Keratinocyte (primary cell): Measurements from ENCODE around the gene PCCB. TPM values are rescaled to one million over a fixed set of nuclear protein-coding genes. Genes with fewer than 3 reads are reported as not detected.
"Not testable (repeated sequence)": the region's sequence is repeated elsewhere in the genome, so short reads cannot be mapped to it uniquely, and the experiment has no call there.

Source experiments
- DNase-seq: peaks from one replicate; pipeline ENCODE4 v3.0.0-alpha.2; 2011; ENCODE audit warnings: low read depth, missing footprints, low spot score
- FAIRE-seq: peaks from 2 replicates; lab custom pipeline; 2011; peaks lifted over from hg19 to GRCh38; lab: Jason Lieb, UNC
- H2AFZ ChIP-seq: 2 replicates; pipeline ENCODE4 v1.6.0; 2012; ENCODE audit warnings: low read length, control low read depth, inconsistent platforms; ENCODE audit not compliant: control insufficient read depth
- H3K27ac ChIP-seq: 2 replicates; pipeline ENCODE4 v1.5.1; 2011; ENCODE audit warnings: low read length; ENCODE audit not compliant: control insufficient read depth, insufficient read depth
- H3K27me3 ChIP-seq: 3 replicates; pipeline ENCODE4 v1.6.0; 2011; ENCODE audit warnings: low read length; ENCODE audit not compliant: control insufficient read depth, insufficient read depth; ENCODE audit errors: extremely low read depth
- H3K36me3 ChIP-seq, 2 experiments: 2 replicates in 1 of 2; 3 replicates in 1 of 2; pipeline ENCODE4 v1.5.1; 2011; ENCODE audit warnings: low read length in 2 of 2, mild to moderate bottlenecking in 1 of 2; ENCODE audit not compliant: control insufficient read depth in 2 of 2, insufficient read depth in 2 of 2; ENCODE audit errors: extremely low read depth in 1 of 2
- H3K4me1 ChIP-seq: 3 replicates; pipeline ENCODE4 v1.5.1; 2011; ENCODE audit warnings: low read length; ENCODE audit not compliant: control insufficient read depth, insufficient read depth; ENCODE audit errors: extremely low read depth
- H3K4me2 ChIP-seq: 3 replicates; pipeline ENCODE4 v1.6.0; 2011; ENCODE audit warnings: low read depth, low read length; ENCODE audit not compliant: control insufficient read depth, insufficient read depth; ENCODE audit errors: extremely low read depth
- H3K4me3 ChIP-seq, 3 experiments: fragments of 200-600 bp in 1 of 3; sonication (generic) in 1 of 3; 2 replicates in 2 of 3; 3 replicates in 1 of 3; pipeline ENCODE4 v1.5.1; 2011 to 2016; ENCODE audit warnings: low read length in 3 of 3, mild to moderate bottlenecking in 3 of 3, control low read depth in 2 of 3, inconsistent platforms in 1 of 3, low read depth in 1 of 3, mixed read lengths in 1 of 3, mixed run types in 1 of 3, moderate library complexity in 1 of 3; ENCODE audit not compliant: control insufficient read depth in 2 of 3, insufficient read depth in 2 of 3; ENCODE audit errors: extremely low read depth in 1 of 3
- H3K79me2 ChIP-seq: 2 replicates; pipeline ENCODE4 v1.6.0; 2012; ENCODE audit warnings: low read length; ENCODE audit not compliant: control insufficient read depth, insufficient read depth
- H3K9ac ChIP-seq: 3 replicates; pipeline ENCODE4 v1.6.0; 2011; ENCODE audit warnings: low read length; ENCODE audit not compliant: control insufficient read depth, insufficient read depth; ENCODE audit errors: extremely low read depth
- H3K9me1 ChIP-seq: 3 replicates; pipeline ENCODE4 v1.6.0; 2011; ENCODE audit warnings: low read length; ENCODE audit not compliant: control insufficient read depth, insufficient read depth; ENCODE audit errors: extremely low read depth
- H3K9me3 ChIP-seq: 2 replicates; pipeline ENCODE4 v1.5.1; 2012; ENCODE audit warnings: low read depth, low read length; ENCODE audit not compliant: control insufficient read depth
- H4K20me1 ChIP-seq: 3 replicates; pipeline ENCODE4 v1.6.0; 2011; ENCODE audit warnings: low read length; ENCODE audit not compliant: control insufficient read depth, insufficient read depth; ENCODE audit errors: extremely low read depth
- EZH2 ChIP-seq: IDR thresholded peaks from one replicate; pipeline ENCODE4 v1.6.1; 2012; ENCODE audit warnings: inconsistent platforms, mild to moderate bottlenecking, low read length, moderate library complexity
- dilution Hi-C: fragments of 300-500 bp; cut with MboI; formaldehyde crosslinking; loops from one replicate; pipeline ENCODE4 v1.7.0; 2020; ENCODE audit warnings: low sequenced_read_pairs; ENCODE audit not compliant: extremely low pct_ligation_motif_present
- polyA plus RNA-seq, 5 experiments: library from polyadenylated mRNA; depleted of rRNA in 3 of 5; stranded (reverse) in 3 of 5; stranded (forward) in 1 of 5; unstranded in 1 of 5; fragments of >200 nt; gene quantifications; 1 replicate in 1 of 5; 2 replicates in 3 of 5; 3 replicates in 1 of 5; pipeline versions ENCODE4 v1.2.1 to v1.2.3, GENCODE V29; 2011 to 2012; ENCODE audit warnings: missing spikeins in 2 of 5, low read depth in 1 of 5, low replicate concordance in 1 of 5
- TF ChIP-seq, protein P1 (sequence below), 3 experiments: IDR thresholded peaks in 1 of 3; conservative IDR thresholded peaks in 1 of 3; optimal IDR thresholded peaks in 1 of 3; 2 replicates in 2 of 3; 3 replicates in 1 of 3; pipeline versions ENCODE3 to v1.5.1; 2011; ENCODE audit warnings: low read length in 3 of 3, mild to moderate bottlenecking in 3 of 3, moderate library complexity in 2 of 3, control low read depth in 1 of 3, inconsistent platforms in 1 of 3; ENCODE audit not compliant: insufficient read depth in 2 of 3; ENCODE audit errors: extremely low read depth in 1 of 3

PCCB gene
- polyA plus RNA-seq, 1 donor (not counting 4 experiments of a cell fraction or from before 2014, with no cell fraction given): 46.9 TPM

DNA sequence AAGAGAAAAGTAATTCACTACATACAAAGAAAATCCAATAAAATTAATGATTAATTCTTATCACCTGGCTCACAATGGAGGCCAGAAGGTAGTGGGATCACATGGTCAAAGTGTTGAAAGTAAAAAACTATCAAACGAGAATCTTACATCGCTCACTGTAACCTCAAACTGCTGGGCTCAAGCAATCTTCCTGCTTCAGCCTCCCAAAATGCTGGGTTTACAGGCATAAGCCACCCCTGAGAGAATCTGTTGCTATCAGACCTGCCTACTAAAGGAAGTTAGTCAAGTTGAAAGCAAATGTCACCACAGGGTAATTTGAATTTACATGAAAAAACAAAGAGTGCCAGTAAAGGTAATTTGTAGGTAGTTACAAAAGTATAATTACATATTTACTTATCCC is 103.3 kb downstream of the PCCB start:
- TF ChIP-seq, protein P1, sequence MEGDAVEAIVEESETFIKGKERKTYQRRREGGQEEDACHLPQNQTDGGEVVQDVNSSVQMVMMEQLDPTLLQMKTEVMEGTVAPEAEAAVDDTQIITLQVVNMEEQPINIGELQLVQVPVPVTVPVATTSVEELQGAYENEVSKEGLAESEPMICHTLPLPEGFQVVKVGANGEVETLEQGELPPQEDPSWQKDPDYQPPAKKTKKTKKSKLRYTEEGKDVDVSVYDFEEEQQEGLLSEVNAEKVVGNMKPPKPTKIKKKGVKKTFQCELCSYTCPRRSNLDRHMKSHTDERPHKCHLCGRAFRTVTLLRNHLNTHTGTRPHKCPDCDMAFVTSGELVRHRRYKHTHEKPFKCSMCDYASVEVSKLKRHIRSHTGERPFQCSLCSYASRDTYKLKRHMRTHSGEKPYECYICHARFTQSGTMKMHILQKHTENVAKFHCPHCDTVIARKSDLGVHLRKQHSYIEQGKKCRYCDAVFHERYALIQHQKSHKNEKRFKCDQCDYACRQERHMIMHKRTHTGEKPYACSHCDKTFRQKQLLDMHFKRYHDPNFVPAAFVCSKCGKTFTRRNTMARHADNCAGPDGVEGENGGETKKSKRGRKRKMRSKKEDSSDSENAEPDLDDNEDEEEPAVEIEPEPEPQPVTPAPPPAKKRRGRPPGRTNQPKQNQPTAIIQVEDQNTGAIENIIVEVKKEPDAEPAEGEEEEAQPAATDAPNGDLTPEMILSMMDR (optimal IDR thresholded peaks at IDR 0.05 in 1 of 3, IDR thresholded peaks at IDR 0.05 in 1 of 3, conservative IDR thresholded peaks at IDR 0.05 in 1 of 3; ENCODE audit: extremely low read depth in 1 of 3, insufficient read depth in 2 of 3, low read length in 3 of 3): no peak
- TF ChIP-seq EZH2: no peak
- Histone ChIP-seq H3K27me3 (no peaks in the 10 kb centered on the region), H3K4me3 (no peak overlapping the region), H2AFZ (no peak overlapping the region), H3K4me1 (peaks cover 8% of the 10 kb centered on the region), H3K4me2 (no peak overlapping the region), H3K9me1 (no peaks in the 10 kb centered on the region), H3K36me3 (no peaks in the 10 kb centered on the region), H4K20me1 (no peaks in the 10 kb centered on the region), H3K79me2 (no peaks in the 10 kb centered on the region), H3K9me3 (no peaks in the 10 kb centered on the region), H3K27ac (no peak overlapping the region), H3K9ac (no peak overlapping the region)
- DNase-seq (no peak), FAIRE-seq (no peak)
- dilution Hi-C loops: no loop called here

DNA sequence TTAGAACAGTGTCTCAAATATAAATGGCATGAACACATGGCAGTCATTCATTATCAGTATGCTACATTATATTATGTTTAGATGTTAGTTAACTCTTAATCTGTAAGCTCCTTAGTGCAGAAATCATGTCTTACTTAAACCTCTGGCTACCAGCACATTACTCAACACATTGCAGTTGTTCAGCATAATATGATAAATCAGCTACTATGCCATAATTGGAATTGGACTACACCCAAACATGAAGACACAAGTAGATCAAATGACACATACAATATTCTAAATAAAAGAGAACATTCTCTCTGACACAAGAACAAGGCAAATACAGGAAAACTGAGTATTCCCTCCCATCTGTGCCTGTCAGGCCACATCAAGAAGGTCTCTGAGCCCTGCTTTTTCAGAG is 116.1 kb downstream of the PCCB start:
- no peak for DNase-seq

GRCh38 chr3:136375800-136376199 is 125.7 kb downstream of the PCCB start:
- H3K4me2 ChIP-seq, dilution Hi-C loops, H3K36me3 ChIP-seq, H3K9ac ChIP-seq, H3K4me1 ChIP-seq, H3K27ac ChIP-seq, FAIRE-seq, H3K9me1 ChIP-seq, H3K27me3 ChIP-seq, H3K4me3 ChIP-seq, H3K9me3 ChIP-seq, DNase-seq, H2AFZ ChIP-seq, H4K20me1 ChIP-seq, H3K79me2 ChIP-seq: not testable (repeated sequence)

More for the DNA sequence above, 116.1 kb downstream of the PCCB start:
- H3K36me3 ChIP-seq: no peaks in the 10 kb centered on the region
- no peaks in the 10 kb centered on the region for H4K20me1 ChIP-seq
- no peak overlapping the region for H2AFZ ChIP-seq
- no peak overlapping the region for H3K9ac ChIP-seq
- H3K4me3 ChIP-seq: no peak overlapping the region
- H3K27me3 ChIP-seq: no peaks in the 10 kb centered on the region
- dilution Hi-C loops: no loop called here
- no peak for TF ChIP-seq EZH2
- TF ChIP-seq, protein P1 (optimal IDR thresholded peaks at IDR 0.05 in 1 of 3, IDR thresholded peaks at IDR 0.05 in 1 of 3, conservative IDR thresholded peaks at IDR 0.05 in 1 of 3; ENCODE audit: extremely low read depth in 1 of 3, insufficient read depth in 2 of 3, low read length in 3 of 3): no peak
- H3K79me2 ChIP-seq: no peaks in the 10 kb centered on the region
- no peaks in the 10 kb centered on the region for H3K9me3 ChIP-seq
- H3K27ac ChIP-seq: no peak overlapping the region
- peaks cover 3% of the 10 kb centered on the region for H3K4me1 ChIP-seq
- no peaks in the 10 kb centered on the region for H3K9me1 ChIP-seq
- FAIRE-seq: no peak
- H3K4me2 ChIP-seq: no peak overlapping the region
